HG03064 (cell line): ENCODE data around the gene DENND4C.
A peak's percentile ranks its signal among the peaks of the same experiment; 100 is the strongest.
"Not testable (repeated sequence)": the region's sequence is repeated elsewhere in the genome, so short reads cannot be mapped to it uniquely, and the experiment has no call there.

Source experiments
- ATAC-seq: cut with Tn5 transposase; IDR thresholded peaks from one replicate; pipeline ENCODE4 v1.9.1; 2021; ENCODE audit warnings: low read depth; ENCODE audit not compliant: unreplicated experiment

Gene DENND4C

DNA sequence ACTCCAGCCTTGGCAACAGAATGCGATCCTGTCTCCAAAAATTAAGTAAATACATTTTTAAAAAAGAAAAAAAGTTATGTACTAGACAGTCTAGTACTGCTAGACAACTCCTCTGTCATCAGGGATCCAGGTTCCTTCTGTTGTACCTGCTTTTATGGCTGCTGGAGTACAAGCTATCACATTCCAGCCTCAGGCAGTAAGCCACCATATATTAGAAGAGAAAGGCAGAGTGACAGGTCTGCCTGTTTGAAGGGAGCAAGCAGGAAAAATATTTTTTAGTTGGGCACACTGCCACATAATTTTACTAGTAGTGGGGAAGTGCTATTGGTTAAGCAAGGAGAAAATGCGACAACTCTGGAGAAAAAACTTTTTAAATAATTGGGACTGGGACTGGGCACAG lies 138.6 kb downstream of the DENND4C start:
- ATAC-seq: no peak

DNA sequence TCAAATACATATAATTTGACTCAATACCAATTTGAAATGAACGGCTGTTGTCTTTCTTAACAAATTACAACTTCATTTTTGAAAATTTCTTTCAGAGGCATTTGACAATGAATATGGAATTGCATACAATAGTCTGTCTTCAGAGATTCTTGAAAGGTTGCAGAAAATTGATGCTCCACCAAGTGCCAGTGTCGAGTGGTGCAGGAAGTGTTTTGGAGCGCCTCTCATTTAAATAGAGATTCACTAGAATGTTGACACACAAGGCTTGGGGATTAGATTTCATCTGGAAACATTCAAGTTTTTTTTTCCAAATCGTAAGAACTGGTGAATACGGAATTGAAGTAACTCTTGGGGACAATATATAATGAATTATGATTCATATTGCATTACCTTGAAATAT lies 141.4 kb downstream of the DENND4C start:
- ATAC-seq: no peak

DNA sequence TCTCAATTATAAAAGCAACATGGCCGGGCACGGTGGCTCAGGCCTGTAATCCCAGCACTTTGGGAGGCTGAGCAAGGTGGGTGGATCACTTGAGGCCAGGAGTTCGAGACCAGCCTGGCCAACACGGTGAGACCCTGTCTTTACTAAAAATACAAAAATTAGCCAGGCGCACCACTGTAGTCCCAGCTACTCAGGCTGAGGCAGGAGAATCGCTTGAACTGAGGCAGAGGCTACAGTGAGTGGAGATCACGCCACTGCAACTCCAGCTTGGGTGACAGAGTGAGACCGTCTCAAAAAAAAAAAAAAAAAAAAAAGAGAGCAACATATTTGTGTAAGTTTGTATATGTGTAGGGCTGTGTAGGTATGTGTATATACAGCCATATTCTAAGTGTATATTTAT lies 142.1 kb downstream of the DENND4C start:
- no peak for ATAC-seq

DNA sequence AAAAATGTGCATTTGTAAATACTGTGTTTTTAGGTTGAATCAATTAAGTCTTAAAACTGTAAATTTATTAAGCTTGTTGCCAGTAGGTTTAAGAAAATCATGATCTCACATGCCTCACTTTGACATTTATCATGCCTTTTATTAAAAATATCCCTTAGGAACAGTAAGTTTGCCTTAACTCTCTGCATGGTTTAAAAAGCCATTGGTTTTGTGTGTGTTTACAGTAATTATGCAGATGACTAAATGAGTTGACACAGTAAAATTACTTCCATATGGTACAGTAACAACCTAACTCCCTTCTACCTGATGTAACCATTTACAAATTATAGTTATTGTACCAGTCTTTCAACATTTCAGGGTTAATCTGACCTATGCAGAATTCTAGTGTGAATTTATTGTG lies 143.0 kb downstream of the DENND4C start:
- ATAC-seq: no peak

DNA sequence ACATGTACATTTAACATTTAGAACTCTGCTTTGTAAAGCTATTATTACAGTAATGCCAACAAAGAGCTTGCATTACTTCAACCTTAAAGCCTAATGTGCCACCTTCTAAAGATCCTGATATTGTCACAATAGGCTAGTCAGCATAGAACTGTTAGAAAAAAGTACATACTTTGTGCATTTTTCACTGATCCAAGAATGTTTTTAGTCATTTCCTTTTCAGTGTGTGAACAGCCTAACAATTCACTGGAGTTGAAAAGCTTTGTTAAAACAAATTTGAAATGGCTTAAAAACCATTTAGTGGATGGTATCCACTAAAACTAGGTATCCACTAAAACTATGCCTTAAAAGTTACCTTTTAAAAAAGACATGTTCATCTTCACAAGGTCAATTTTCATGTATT lies 145.0 kb downstream of the DENND4C start:
- no peak for ATAC-seq

DNA sequence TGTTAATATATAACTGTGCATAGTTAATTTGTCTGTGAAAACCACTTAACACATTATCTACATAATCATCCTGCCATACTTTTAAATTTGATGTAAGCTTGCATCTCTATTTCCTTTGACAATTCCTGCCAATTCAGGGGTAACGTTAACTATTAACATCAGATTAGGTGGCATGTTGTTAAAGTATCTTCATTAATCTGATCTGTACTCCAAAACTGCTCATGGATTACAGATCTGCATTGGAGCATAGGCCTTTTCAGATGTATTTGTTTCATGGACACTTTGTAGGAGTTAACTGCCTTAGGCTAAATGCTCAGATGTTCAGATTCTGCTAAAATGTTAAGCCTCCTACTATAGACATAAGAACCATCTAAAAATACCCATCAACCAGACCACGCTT lies 146.4 kb downstream of the DENND4C start:
- no peak for ATAC-seq

DNA sequence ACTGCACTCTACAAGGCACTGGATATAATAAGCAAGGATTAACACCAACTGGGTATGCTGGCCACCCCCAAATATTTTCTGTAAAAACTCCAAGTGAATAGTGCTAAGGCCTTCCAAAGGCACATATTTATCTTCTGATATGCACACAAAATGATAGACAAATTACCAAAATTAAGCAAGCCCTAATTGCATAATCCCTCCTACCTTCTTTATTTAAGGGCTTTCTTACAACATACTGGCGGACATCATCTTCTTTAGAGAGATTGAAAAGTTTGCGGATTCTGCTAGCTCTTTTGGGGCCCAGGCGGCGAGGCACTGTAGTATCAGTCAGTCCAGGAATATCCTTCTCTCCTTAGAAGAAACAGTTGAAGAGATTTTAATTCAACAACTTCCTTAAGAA lies 147.7 kb downstream of the DENND4C start:
- ATAC-seq: no peak

DNA sequence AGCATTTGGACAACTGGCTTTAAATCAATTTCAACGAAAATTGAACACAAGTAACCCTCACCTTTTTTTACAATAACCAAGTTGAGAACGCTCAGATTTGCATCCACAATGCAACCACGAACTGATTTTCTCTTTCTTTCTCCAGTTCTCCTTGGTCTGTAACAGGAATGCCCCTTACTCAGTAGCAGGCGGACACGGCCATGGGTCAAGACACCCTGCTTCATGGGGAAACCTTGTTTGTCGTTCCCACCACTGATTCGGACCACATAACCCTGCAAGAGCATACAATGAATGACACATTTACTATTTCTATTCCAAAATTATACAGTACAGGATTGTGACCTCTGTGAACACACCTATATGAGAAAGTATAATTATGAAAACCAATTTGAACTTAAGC lies 148.2 kb downstream of the DENND4C start:
- no peak for ATAC-seq

DNA sequence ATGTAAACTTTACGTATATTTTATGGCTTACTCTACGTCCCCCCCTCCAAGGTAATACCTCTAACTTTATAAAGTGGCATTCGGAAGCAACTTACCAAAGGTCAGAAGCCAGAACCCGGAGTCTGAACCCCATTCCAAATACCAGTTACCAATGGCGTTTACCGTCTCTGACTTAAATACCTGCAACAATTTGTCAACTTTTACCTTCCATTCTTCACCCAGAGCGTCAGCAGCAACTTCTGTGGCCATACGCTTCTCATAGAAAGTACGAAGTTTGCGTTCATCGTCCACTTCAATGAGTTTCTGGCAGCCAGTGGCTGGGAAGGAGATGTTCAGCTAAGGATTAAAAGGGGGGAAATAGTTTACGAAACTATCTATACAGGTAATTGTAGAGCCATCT lies 148.8 kb downstream of the DENND4C start:
- no peak for ATAC-seq

DNA sequence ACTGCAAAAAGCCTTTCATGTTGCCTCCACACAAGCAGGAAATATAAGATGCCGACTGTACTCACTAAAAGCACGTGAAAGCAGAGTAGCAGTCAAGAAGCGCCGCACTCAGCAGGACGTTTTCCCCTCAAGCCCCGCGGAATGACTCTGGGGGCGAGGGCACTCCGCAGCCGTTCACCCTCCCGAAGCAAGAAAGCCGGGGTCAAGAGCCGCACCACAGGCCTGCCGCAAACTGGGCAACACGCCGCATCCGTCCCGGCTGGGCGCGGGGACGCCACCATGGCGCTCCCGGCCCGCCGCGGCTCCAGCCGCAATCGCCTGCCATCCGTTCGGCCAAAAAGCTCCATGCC lies 149.2 kb downstream of the DENND4C start:
- ATAC-seq: peak; percentile 32

DNA sequence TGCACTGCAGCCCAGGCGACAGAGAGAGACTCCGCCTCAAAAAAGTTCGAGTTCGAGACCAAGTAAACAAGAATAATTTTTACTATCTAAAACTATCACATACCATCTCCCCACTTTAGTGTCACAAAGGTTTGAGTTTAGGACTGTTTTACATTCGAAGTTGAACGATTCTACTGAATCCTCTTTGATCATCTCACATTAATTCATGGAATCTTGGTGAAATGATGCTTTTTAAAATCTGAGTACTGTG lies 150.3 kb downstream of the DENND4C start:
- no peak for ATAC-seq

DNA sequence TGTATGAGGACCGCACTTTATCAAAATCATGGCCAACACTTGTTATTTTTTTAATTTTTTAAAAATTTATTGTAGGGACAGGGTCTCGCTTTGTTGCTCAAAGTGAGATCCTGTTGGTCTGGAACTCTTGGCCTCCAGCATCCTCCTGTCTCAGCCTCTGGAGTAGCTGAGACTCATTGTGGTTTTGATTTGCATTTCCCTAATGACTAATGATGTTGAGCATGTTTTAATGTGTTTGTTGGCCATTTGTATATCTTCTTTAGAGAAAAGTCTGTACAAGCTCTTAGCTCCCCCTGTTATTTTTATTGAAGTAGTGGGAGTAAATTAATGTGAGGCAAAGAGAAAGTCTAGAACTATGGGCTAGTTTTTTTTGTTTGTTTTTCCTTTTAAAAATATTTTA lies 151.2 kb downstream of the DENND4C start:
- no peak for ATAC-seq

DNA sequence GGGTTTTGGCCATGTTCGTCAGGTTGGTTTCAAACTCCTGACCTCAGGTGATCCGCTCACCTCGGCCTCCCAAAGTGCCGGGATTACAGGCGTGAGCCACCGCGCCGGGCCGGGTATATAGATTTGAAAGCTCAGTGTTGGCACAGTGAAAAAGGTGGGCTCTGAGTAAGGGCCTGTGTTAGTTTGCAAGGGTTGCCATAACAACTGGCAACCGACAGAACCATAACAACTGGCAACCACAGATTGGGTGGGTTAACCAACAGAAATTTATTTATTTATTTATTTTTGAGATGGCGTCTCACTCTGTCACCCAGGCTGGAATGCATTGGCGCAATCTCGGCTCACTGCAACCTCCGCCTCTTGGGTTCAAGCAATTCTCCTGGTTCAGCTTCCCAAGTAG lies 154.7 kb downstream of the DENND4C start:
- ATAC-seq: not testable (repeated sequence)

DNA sequence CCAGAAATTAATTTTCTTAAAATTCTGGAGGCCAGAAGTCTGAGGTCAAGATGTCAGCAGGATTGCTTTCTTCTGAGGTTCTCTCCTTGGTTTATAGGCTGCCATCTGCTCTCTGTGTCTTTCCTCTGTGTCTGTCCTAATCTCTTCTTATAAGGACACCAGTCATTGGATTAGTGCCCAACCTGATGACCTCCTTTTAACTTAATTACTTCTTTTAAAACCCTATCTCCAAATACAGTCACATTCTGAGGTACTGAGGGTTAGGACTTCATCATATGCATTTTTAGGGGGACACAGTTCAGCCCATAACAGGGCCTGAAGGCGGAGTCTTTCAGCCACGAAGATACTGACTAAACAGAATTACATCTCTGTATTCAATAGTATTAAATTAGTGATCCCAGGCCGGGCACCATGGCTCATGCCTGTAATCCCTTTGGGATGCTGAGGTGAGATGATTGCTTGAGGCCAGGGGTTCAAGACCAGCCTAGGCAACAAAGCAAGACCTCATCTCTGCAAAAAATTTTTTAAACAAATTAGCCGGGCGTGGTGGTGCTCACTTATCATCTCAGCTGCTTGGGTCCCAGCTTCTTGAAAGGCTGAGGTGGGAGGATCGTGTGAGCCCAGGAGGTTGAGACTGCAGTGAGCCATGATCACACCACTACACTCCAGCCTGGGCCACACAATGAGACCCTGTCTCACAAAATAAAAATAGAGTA lies 155.5 kb downstream of the DENND4C start:
- no peak for ATAC-seq

DNA sequence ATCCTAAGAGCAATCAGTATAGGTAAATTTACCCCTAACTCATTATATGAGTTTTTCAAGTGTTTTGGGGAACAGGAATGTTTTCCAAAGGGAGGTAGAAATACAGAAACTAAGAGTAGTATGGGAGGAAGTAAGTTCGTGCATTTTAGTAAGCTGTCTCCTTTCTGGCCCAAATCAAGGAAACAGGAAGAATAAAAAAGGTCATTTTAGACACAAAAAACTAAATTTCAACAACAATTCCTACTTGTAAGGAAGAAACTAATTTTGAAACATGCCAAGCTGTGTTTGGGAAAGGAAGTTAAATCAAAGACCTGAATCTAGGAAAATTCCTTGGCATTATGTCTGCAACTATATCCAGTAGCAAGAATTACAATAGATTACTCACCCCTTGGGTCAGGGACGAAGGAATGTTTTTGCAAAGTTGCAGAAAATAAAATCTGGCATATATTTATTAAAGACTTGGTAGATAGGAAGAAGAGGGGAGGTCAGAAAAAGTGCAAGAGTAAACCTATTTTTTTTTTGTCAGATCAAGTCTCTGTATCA lies 156.1 kb downstream of the DENND4C start:
- no peak for ATAC-seq

DNA sequence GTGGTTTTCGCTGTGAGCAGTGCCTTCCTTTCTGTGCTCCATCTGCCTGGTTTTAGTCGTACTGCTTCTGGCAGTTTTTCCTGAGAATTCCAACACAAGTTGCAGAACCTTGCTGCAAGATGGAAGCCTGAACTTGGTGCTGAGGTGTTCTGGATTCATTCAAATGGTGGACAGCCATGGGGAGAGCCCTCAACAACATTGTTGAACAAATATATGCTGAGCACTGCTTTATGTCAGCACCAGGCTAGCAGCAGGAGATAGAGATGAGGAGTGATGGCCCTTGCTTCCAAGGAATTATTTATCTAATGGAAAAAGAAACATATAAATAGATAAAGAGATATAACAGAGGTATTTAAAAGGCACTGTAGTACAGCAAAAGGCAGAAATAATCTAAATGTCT lies 156.8 kb downstream of the DENND4C start:
- no peak for ATAC-seq

DNA sequence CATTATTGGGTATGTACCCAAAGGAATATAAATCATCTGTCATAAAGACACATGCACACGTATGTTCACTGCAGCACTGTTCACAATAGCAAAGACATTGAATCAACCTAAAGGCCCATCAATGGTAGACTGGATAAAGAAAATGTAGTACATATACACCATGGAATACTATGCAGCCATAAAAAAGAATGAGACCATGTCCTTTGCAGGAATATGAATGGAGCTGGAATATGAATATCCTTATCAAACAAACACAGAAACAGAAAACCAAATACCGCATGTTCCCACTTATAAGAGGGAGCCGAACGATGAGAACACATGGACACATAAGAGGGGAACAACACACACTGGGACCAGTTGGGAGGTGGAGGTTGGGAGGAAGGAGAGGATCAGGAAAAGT lies 159.0 kb downstream of the DENND4C start:
- not testable (repeated sequence) for ATAC-seq

DNA sequence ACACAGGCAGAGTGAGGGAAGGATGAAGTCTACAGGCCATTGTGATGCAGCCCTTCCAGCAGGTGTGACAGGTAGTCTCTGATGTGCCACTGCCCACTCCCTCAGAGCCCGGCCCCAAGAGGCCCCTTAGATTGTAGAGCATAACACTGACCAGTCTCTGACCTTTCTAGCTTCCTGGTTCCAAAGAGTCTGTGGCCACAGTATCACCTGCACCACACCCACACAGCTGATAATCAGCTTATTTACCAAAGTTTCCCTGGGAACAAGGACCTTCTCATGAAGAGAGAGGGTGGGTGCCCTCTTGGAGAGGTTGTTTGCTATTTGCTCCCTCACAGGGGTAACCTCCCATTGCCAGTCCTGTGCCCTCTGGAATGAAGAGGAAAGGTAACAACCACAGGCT lies 167.4 kb downstream of the DENND4C start:
- no peak for ATAC-seq

DNA sequence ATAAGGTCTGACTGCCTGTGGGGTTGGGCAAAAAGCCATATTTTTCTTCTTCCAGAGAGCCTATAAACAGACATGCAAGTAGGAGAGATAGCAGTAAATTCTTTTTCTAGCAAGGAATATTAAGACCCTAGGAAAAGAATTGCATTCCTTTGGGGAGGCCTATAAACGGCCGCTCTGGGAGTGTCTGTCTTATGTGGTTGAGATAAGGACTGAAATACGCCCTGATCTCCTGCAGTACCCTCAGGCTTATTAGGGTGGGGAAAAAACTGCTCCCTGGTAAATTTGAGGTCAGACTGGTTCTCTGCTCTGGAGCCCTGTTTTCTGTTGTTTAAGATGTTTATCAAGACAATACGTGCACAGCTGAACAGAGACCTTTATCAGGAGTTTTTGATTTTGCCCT lies 172.7 kb downstream of the DENND4C start:
- ATAC-seq: not testable (repeated sequence)

DNA sequence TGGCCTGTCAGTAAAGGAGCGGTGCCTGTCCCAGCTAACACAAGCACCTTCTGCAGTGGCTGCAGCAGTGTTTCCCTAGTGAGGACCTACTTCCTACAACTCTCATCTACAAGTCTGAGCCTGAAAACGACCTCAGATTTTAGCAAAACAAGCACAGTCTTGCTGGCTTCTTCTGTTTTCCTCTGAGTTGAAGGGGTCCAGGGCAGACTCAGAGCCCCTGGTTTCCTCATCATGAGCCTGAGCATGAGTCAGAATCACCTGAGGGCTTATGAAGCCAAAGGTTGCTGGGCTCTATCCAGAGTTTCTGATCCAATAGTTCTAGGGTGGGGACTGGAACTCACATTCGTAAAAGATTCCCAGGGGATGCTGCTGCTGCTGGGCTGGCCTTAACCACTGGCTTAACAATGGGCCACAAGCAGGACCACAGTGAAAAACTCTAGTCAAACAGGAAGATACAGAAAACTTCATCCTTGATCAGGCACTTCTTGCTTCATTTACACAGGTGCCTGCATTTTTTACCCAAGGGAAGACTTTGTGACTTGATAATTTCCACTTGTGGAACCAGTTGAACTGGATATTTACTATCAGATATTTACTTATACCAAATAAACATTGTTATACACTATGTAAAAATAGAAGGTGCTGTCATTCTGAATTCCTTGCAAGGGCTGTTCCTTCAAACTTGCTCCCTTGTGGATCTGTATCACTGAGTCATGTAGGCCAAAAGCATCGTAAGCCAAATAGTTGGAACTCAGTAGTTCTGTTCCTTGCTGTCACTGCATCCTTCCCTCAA lies 174.0 kb downstream of the DENND4C start:
- ATAC-seq: no peak

DNA sequence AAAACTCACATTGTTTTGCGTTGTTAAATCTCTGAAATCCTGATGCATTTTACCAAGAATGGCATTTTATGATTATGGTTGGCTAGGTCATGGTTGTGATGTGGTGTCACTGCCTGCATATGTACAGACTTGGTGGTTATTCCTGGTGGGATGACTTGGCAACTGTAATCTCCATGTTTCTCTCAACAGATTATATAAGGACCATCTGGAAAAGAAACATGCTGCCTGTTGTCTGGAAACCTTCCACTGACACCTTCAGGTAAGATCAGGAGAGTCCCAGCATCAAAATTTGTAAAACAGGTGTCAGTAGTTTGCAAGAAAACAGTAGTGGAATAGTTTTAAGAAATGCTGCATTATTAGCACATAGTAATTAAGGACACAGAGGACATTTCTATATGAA lies 175.3 kb downstream of the DENND4C start:
- no peak for ATAC-seq

DNA sequence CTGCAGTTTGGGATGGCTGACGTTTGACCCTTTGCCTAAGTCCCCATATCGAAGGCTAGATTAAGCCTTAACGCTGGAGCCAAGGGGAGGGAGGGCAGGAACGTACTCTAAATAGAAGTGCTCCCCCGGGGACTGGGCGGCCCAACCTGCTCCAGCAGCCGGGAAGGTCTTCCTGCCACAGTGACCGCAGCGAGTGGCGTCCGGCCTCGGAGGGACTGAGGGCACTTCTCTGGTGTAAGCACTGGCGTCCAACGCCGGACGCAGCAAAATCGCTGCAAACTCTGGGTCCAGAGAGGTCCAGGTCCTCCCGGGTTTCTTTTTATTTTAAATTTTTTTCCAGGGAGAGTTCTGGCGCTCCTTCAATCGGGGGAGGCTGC lies 177.8 kb downstream of the DENND4C start:
- ATAC-seq: peak; percentile 10
